ENCODE results near the gene CCDC174.

- TF ChIP-seq POLR2A (IDR thresholded peaks at IDR 0.05; ENCODE audit: low read length) (no peak), CTCF (IDR thresholded peaks at IDR 0.05) (no peak), SMC3 (IDR thresholded peaks at IDR 0.05) (no peak), EHF (CRISPR knock-in tag; IDR thresholded peaks at IDR 0.05) (no peak), RAD21 (conservative IDR thresholded peaks at IDR 0.05 in 1 of 2, IDR thresholded peaks at IDR 0.05 in 1 of 2) (no peak), EP300 (IDR thresholded peaks at IDR 0.05) (no peak), RCOR1 (IDR thresholded peaks at IDR 0.05; ENCODE audit: low read depth, low read length) (no peak)
Observed at GRCh38 chr3:14619605-14620004, 32.0 kb upstream of the CCDC174 start.

Data from A549 (cell line).